HL-60 (cell line): ENCODE data around the gene MED6.

ENCODE experiments used
- DNase-seq, 2 experiments: peaks; one replicate each; pipeline ENCODE4 v3.0.0-alpha.2; 2010 to 2020; ENCODE audit warnings: low read depth in 1 of 2, low spot score in 1 of 2
- H3K27ac ChIP-seq: fragments of 250-450 bp; sonication (Bioruptor Pico); replicated peaks from 2 replicates; pipeline ENCODE4 v1.5.1; 2020; ENCODE audit warnings: mild to moderate bottlenecking, moderate library complexity
- H3K27me3 ChIP-seq: fragments of 250-450 bp; sonication (Bioruptor Pico); 2 replicates; pipeline ENCODE4 v1.5.1; 2021; ENCODE audit warnings: mild to moderate bottlenecking, moderate library complexity; ENCODE audit not compliant: insufficient read depth, poor library complexity, severe bottlenecking
- H3K4me3 ChIP-seq: replicated peaks from 2 replicates; pipeline ENCODE4 v1.5.1; 2011; ENCODE audit warnings: mild to moderate bottlenecking, control low read depth, low read length; ENCODE audit not compliant: insufficient read depth
- GABPA ChIP-seq: IDR thresholded peaks from 2 replicates; pipeline ENCODE4 v1.6.1; 2012; ENCODE audit warnings: low read depth
- POLR2AphosphoS5 ChIP-seq: IDR thresholded peaks from 2 replicates; pipeline ENCODE4 v1.6.1; 2012; ENCODE audit warnings: low read depth
- REST ChIP-seq: IDR thresholded peaks from 2 replicates; pipeline ENCODE4 v1.6.1; 2012; ENCODE audit warnings: low read depth; ENCODE audit not compliant: insufficient replicate concordance
- SPI1 ChIP-seq: IDR thresholded peaks from 2 replicates; pipeline ENCODE4 v1.6.1; 2012; ENCODE audit warnings: low read depth, mild to moderate bottlenecking, borderline replicate concordance
- TF ChIP-seq, protein P1 (sequence below): IDR thresholded peaks from one replicate; pipeline ENCODE4 v1.5.1; 2011; ENCODE audit warnings: low read length, control low read depth, inconsistent platforms; ENCODE audit not compliant: insufficient read depth

Gene MED6

DNA sequence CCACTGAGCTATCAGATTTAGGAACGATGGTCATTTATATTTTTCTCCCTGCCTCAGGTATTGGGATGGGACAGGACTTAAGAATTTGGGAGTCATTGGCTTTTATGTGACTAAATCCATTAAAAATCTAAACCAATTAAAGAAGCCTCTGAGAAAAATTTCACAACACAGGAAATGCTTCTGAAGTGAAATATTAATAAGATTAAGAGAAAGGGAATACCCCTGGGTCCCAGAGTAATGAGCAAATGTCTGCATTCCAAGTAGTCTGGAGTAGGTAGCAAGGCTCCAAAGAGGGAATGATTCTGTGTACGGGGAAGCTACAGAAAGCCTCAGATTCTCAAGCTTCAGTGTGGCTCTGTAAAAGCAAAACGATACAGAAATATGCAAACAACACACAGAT is 707 bp upstream of the MED6 start:
- TF ChIP-seq POLR2AphosphoS5 = no peak
- TF ChIP-seq, protein P1, sequence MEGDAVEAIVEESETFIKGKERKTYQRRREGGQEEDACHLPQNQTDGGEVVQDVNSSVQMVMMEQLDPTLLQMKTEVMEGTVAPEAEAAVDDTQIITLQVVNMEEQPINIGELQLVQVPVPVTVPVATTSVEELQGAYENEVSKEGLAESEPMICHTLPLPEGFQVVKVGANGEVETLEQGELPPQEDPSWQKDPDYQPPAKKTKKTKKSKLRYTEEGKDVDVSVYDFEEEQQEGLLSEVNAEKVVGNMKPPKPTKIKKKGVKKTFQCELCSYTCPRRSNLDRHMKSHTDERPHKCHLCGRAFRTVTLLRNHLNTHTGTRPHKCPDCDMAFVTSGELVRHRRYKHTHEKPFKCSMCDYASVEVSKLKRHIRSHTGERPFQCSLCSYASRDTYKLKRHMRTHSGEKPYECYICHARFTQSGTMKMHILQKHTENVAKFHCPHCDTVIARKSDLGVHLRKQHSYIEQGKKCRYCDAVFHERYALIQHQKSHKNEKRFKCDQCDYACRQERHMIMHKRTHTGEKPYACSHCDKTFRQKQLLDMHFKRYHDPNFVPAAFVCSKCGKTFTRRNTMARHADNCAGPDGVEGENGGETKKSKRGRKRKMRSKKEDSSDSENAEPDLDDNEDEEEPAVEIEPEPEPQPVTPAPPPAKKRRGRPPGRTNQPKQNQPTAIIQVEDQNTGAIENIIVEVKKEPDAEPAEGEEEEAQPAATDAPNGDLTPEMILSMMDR = no peak
- TF ChIP-seq SPI1 = no peak
- no peak for TF ChIP-seq REST
- TF ChIP-seq GABPA = no peak
- Histone ChIP-seq H3K4me3 (peak overlapping the region; percentile 77), H3K27ac (peak overlapping the region; percentile 49; the same call in 1 of the 2 replicates), H3K27me3 (no peaks in the 10 kb centered on the region)
- DNase-seq = no peak

DNA sequence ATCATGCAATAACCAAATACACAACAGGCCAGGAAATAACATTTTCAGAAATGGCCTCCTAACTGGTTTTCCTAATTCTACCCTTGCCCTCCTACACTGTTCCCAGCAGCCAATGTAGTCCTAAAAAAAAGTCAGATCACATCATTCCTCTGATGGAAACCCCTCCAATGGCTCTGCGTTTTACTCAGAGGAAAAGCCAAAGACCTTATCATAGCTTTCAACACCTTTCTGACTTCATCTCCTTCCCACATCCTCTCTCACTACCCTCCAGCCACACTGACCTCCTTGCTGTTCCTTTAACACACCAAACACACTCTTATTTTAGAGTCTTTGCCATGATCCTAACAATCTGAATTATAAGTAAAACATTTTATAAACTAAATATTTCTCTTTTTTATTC is 1.1 kb downstream of the MED6 start:
- H3K27me3 ChIP-seq = no peaks in the 10 kb centered on the region
- TF ChIP-seq POLR2AphosphoS5 = no peak
- TF ChIP-seq GABPA = no peak
- TF ChIP-seq, protein P1 = no peak
- no peak for TF ChIP-seq REST
- TF ChIP-seq SPI1 = no peak
- no peak for DNase-seq
- H3K4me3 ChIP-seq = peak overlapping the region; percentile 77
- H3K27ac ChIP-seq = no peak overlapping the region

GRCh38 chr14:70597731-70598130 is 2.7 kb downstream of the MED6 start:
- H3K4me3 ChIP-seq = no peak overlapping the region
- no peak for TF ChIP-seq GABPA
- no peak for TF ChIP-seq REST
- H3K27me3 ChIP-seq = no peaks in the 10 kb centered on the region
- no peak overlapping the region for H3K27ac ChIP-seq
- no peak for DNase-seq
